Mesothelial cell of epicardium (in vitro differentiated cells): ENCODE results near the gene GDI1. TPM values are rescaled to one million over a fixed set of nuclear protein-coding genes. Genes with fewer than 3 reads are reported as not detected.

Experiments used
- DNase-seq, 2 experiments: peaks; one replicate each; pipeline ENCODE4 v3.0.0; 2021; ENCODE audit warnings: low spot score in 2 of 2; ENCODE audit not compliant: unreplicated experiment in 2 of 2
- H3K27ac Mint-ChIP-seq: 2 replicates; pipeline ENCODE4 v1.8.0; 2021; ENCODE audit warnings: mixed read lengths
- H3K27me3 Mint-ChIP-seq: 2 replicates; pipeline ENCODE4 v1.8.0; 2021; ENCODE audit warnings: low read depth, mixed read lengths
- H3K36me3 Mint-ChIP-seq: 2 replicates; pipeline ENCODE4 v1.8.0; 2021; ENCODE audit warnings: mixed read lengths
- H3K4me1 Mint-ChIP-seq: 2 replicates; pipeline ENCODE4 v1.8.0; 2021; ENCODE audit warnings: mixed read lengths
- H3K4me3 Mint-ChIP-seq: 2 replicates; pipeline ENCODE4 v1.8.0; 2021; ENCODE audit warnings: mild to moderate bottlenecking, moderate library complexity, mixed read lengths
- H3K9me3 Mint-ChIP-seq: 2 replicates; pipeline ENCODE4 v1.8.0; 2021; ENCODE audit warnings: mixed read lengths
- CTCF ChIP-seq: fragments of 200-600 bp; sonication (generic); IDR thresholded peaks from one replicate; pipeline ENCODE4 v1.5.0; 2021; ENCODE audit warnings: antibody characterized with exemption; ENCODE audit not compliant: unreplicated experiment
- total RNA-seq: library from RNA; stranded (reverse); gene quantifications from 3 replicates; pipeline ENCODE4 v1.2.1, GENCODE V29; 2021

GDI1 gene
- total RNA-seq, 1 donor from 2014 or later: 150 TPM

GRCh38 chrX:154483325-154483724 lies 46.4 kb downstream of the GDI1 start:
- Mint-ChIP-seq H3K27ac (no peak overlapping the region), H3K36me3 (peaks cover 6% of the 10 kb centered on the region), H3K27me3 (no peaks in the 10 kb centered on the region), H3K4me1 (peaks cover 7% of the 10 kb centered on the region), H3K4me3 (no peak overlapping the region), H3K9me3 (peaks cover 4% of the 10 kb centered on the region)
- TF ChIP-seq CTCF: no peak
- DNase-seq: no peak

- Mint-ChIP-seq H3K36me3 (peaks cover 6% of the 10 kb centered on the region), H3K9me3 (peaks cover 4% of the 10 kb centered on the region), H3K4me1 (peaks cover 9% of the 10 kb centered on the region), H3K27me3 (no peaks in the 10 kb centered on the region), H3K27ac (no peak overlapping the region), H3K4me3 (no peak overlapping the region)
- no peak for DNase-seq
- no peak for TF ChIP-seq CTCF
Measured at GRCh38 chrX:154484255-154485149, 47.5 kb downstream of the GDI1 start.

DNA sequence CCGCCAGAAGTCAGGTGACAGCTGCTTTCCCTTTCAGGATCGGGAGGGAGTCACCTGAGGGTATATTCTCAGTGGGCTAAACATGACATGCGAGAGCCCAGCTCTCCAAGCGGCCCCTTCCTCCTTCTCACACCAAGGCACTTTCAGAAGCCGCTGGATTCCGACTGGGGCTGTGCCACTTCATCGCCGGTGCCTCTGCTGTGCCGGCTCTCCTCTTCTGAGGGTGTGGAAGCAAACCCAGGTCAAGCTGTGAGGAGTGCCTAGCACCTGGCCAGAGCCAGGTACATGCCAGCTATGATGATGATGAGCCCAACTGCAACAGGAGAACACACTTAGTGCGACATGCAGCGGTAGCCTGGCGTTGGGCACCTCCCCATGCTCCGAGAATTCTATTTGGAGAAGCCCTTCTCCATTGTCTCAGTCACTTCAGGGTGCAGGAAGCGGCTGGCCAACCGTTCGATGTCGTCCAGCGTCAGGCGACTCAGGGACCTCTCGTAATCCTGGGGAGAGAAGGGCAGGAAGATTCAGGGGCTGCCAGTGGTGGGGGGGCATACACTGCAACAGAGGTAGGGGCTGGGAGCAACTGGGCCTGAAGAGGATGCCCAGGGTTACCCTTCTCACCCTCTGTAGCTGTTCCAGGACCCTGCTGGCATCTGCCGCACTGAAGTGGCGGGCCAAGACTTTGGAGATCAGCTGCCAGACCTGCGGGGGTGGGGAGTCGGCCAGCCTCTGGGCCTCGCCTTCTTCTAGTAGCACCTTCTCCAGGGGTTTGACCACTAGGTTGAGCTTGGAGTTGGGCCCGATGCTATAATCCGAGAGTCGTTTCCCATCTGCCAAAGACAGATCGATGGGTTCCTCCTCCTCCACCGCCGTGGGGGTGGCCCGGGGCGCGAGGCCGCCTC lies 48.4 kb downstream of the GDI1 start:
- no peak for TF ChIP-seq CTCF
- peaks cover 4% of the 10 kb centered on the region for H3K9me3 Mint-ChIP-seq
- peaks cover 6% of the 10 kb centered on the region for H3K36me3 Mint-ChIP-seq
- no peak overlapping the region for H3K27ac Mint-ChIP-seq
- H3K4me3 Mint-ChIP-seq: peak overlapping the region; percentile 57
- H3K4me1 Mint-ChIP-seq: peaks cover 12% of the 10 kb centered on the region
- H3K27me3 Mint-ChIP-seq: no peaks in the 10 kb centered on the region
- DNase-seq: no peak

GRCh38 chrX:154486052-154486395 lies 49.1 kb downstream of the GDI1 start:
- Mint-ChIP-seq H3K4me3 (peak overlapping the region; percentile 41), H3K4me1 (peaks cover 12% of the 10 kb centered on the region), H3K9me3 (peaks cover 4% of the 10 kb centered on the region), H3K27ac (no peak overlapping the region), H3K36me3 (peaks cover 6% of the 10 kb centered on the region), H3K27me3 (no peaks in the 10 kb centered on the region)
- TF ChIP-seq CTCF: no peak
- peak in 1 of 2 experiments; percentile 46 for DNase-seq

GRCh38 chrX:154486396-154487207 lies 49.6 kb downstream of the GDI1 start, which contains the start of gene UBL4A:
Gene UBL4A (minus strand): TSS chrX:154486615. CDS start chrX:154486584, 31 bp downstream.
- Mint-ChIP-seq H3K4me3 (peak within 1 kb of the TSS; percentile 64), H3K36me3 (peaks cover 6% of the 10 kb centered on the region), H3K27ac (peak within 1 kb of the TSS; percentile 94), H3K9me3 (peaks cover 4% of the 10 kb centered on the region), H3K27me3 (no peaks in the 10 kb centered on the region), H3K4me1 (peaks cover 12% of the 10 kb centered on the region)
- peak; percentile 74 to 80 for DNase-seq
- no peak for TF ChIP-seq CTCF
